Measurements from ENCODE around the gene LACRT. TPM values are rescaled to one million over a fixed set of nuclear protein-coding genes. Genes with fewer than 3 reads are reported as not detected.

Gene LACRT, protein sequence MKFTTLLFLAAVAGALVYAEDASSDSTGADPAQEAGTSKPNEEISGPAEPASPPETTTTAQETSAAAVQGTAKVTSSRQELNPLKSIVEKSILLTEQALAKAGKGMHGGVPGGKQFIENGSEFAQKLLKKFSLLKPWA
- not detected in 2 replicates for total RNA-seq
- long read RNA-seq = 0 reads

DNA sequence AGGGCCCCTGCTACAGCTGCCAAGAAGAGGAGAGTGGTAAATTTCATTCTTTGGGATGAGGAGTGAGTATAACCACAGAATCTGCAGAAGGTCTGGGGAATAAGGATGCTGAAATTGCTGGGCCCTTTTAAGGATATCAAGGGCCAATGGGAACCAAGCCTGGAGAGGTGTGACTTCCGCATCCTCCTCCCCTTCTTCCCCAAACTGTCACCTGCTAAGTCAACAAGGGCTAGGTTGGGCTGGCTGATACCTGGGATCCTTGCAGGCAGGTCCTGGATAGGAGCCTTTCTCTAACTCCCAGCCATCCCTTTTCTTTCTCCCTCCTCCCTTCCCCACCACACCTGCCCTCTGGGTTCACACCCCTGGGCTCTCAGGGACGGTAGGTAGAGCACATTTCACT is at the start of gene LACRT:
LACRT (minus strand) TSS at position 101 of the 400 bp plus-strand sequence; CDS start at position 47, 54 bp downstream.
- TF ChIP-seq CTCF (IDR thresholded peaks at IDR 0.05) = no peak
- Mint-ChIP-seq H3K27ac (ENCODE audit: unreplicated experiment) (no peak within 1 kb of the TSS), H3K9me3 (ENCODE audit: unreplicated experiment) (no peaks in the 10 kb centered on the region), H3K4me1 (ENCODE audit: unreplicated experiment) (no peaks in the 10 kb centered on the region), H3K4me3 (ENCODE audit: unreplicated experiment) (no peak within 1 kb of the TSS), H3K36me3 (ENCODE audit: unreplicated experiment) (no peaks in the 10 kb centered on the region), H3K27me3 (ENCODE audit: unreplicated experiment) (no peaks in the 10 kb centered on the region)
- DNase-seq (ENCODE audit: extremely low spot score, unreplicated experiment) = no peak

- H3K27ac Mint-ChIP-seq (ENCODE audit: unreplicated experiment) = no peak overlapping the region
- no peak overlapping the region for H3K4me3 Mint-ChIP-seq (ENCODE audit: unreplicated experiment)
- H3K36me3 Mint-ChIP-seq (ENCODE audit: unreplicated experiment) = no peaks in the 10 kb centered on the region
- no peaks in the 10 kb centered on the region for H3K9me3 Mint-ChIP-seq (ENCODE audit: unreplicated experiment)
- no peaks in the 10 kb centered on the region for H3K4me1 Mint-ChIP-seq (ENCODE audit: unreplicated experiment)
- no peak for DNase-seq (ENCODE audit: extremely low spot score, unreplicated experiment)
- H3K27me3 Mint-ChIP-seq (ENCODE audit: unreplicated experiment) = peaks cover 10% of the 10 kb centered on the region
- no peak for TF ChIP-seq CTCF (IDR thresholded peaks at IDR 0.05)
Measured at GRCh38 chr12:54683398-54683797, 48.7 kb upstream of the LACRT start.

DNA sequence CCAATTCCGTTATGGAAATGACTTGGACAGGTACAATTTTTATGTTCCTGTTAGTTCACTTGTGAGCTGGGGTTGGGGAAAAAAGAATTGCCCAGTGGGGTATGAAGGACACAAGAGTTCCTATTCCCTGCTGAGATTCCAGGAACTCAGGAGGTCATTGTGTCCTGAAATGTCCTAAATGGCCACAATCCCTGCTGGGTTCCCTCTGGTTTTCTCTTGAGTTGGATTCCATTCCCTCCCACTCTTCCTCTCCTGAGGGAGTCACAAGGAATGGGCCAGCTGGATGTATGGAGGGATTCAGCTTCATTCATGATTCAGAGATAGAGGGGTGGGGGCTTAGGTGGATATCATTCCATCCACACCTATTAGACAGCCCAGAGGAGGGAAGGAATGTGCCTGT is 48.0 kb upstream of the LACRT start:
- no peaks in the 10 kb centered on the region for H3K36me3 Mint-ChIP-seq (ENCODE audit: unreplicated experiment)
- no peaks in the 10 kb centered on the region for H3K4me1 Mint-ChIP-seq (ENCODE audit: unreplicated experiment)
- H3K27ac Mint-ChIP-seq (ENCODE audit: unreplicated experiment) = no peak overlapping the region
- TF ChIP-seq CTCF (IDR thresholded peaks at IDR 0.05) = no peak
- H3K27me3 Mint-ChIP-seq (ENCODE audit: unreplicated experiment) = peaks cover 10% of the 10 kb centered on the region
- no peaks in the 10 kb centered on the region for H3K9me3 Mint-ChIP-seq (ENCODE audit: unreplicated experiment)
- DNase-seq (ENCODE audit: extremely low spot score, unreplicated experiment) = no peak
- no peak overlapping the region for H3K4me3 Mint-ChIP-seq (ENCODE audit: unreplicated experiment)

DNA sequence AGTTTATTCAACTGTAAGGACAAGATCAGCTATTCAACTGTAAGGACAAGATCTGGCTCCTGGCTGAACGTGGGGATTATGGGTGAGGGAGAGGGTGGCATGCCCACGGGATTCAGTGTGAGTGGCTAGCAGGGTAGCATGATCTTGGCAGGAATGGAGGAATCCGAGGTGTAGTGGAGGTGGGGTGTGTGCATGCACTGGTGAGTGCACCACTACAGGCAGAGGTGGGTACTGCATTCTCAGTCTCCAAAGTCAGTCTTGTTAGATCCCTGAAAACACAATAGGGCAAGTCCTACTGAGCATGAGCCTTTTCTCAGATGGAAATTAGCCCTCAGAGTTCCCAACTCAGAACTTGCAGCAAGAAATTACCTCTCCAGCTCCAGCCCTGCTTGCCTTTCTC is 45.7 kb upstream of the LACRT start:
- Mint-ChIP-seq H3K9me3 (ENCODE audit: unreplicated experiment) (no peaks in the 10 kb centered on the region), H3K4me1 (ENCODE audit: unreplicated experiment) (no peaks in the 10 kb centered on the region), H3K4me3 (ENCODE audit: unreplicated experiment) (no peak overlapping the region), H3K36me3 (ENCODE audit: unreplicated experiment) (no peaks in the 10 kb centered on the region), H3K27ac (ENCODE audit: unreplicated experiment) (no peak overlapping the region), H3K27me3 (ENCODE audit: unreplicated experiment) (peaks cover 10% of the 10 kb centered on the region)
- TF ChIP-seq CTCF (IDR thresholded peaks at IDR 0.05) = peak; percentile 28
- DNase-seq (ENCODE audit: extremely low spot score, unreplicated experiment) = no peak

- no peak for TF ChIP-seq CTCF (IDR thresholded peaks at IDR 0.05)
- no peaks in the 10 kb centered on the region for H3K4me1 Mint-ChIP-seq (ENCODE audit: unreplicated experiment)
Measured at GRCh38 chr12:54678131-54678530, 43.4 kb upstream of the LACRT start.

More at GRCh38 chr12:54678131-54678530, 43.4 kb upstream of the LACRT start:
- H3K27ac Mint-ChIP-seq (ENCODE audit: unreplicated experiment) = no peak overlapping the region
- H3K4me3 Mint-ChIP-seq (ENCODE audit: unreplicated experiment) = no peak overlapping the region
- no peak for DNase-seq (ENCODE audit: extremely low spot score, unreplicated experiment)
- H3K36me3 Mint-ChIP-seq (ENCODE audit: unreplicated experiment) = no peaks in the 10 kb centered on the region
- peaks cover 4% of the 10 kb centered on the region for H3K27me3 Mint-ChIP-seq (ENCODE audit: unreplicated experiment)
- H3K9me3 Mint-ChIP-seq (ENCODE audit: unreplicated experiment) = no peaks in the 10 kb centered on the region
